Measurements from ENCODE around the gene RFWD3.

GRCh38 chr16:74617206-74617788, 49.4 kb downstream of the RFWD3 start:
- TF ChIP-seq POLR2A (IDR thresholded peaks at IDR 0.05) (no peak), CTCF (IDR thresholded peaks at IDR 0.05) (no peak)

Data from right lobe of liver (tissue), 4 donors.